Esophagus muscularis mucosa (tissue), 4 donors: ENCODE results near the gene ZBED4.

Source experiments
- CTCF ChIP-seq, 3 experiments: fragments of 200-600 bp in 2 of 3; fragments of 450-650 bp in 1 of 3; sonication (generic) in 2 of 3; IDR thresholded peaks; one replicate each; pipeline ENCODE4 v1.5.1; 2017 to 2019; ENCODE audit warnings: antibody characterized with exemption in 3 of 3, mild to moderate bottlenecking in 2 of 3, moderate library complexity in 1 of 3
- EP300 ChIP-seq: sonication (generic); formaldehyde crosslinking; IDR thresholded peaks from one replicate; pipeline ENCODE4 v1.6.1; 2017; ENCODE audit warnings: antibody characterized with exemption
- POLR2A ChIP-seq: fragments of 450-650 bp; IDR thresholded peaks from one replicate; pipeline ENCODE4 v1.6.1; 2017; ENCODE audit warnings: antibody characterized with exemption, moderate library complexity, mild to moderate bottlenecking, low read depth

- TF ChIP-seq POLR2A (no peak), CTCF (IDR thresholded peaks at IDR 0.05) (no peak), EP300 (no peak)
These were observed 29.3 kb upstream of the ZBED4 start for GRCh38 chr22:49824185-49824925.
